Anterior cingulate cortex (tissue), 58 donors: ENCODE data around the gene SCN2B.

Experiments used
- DNase-seq, 58 donors: peaks; one replicate each; lab custom pipeline; 2025; lab: John Stamatoyannopoulos, UW

The SCN2B gene

GRCh38 chr11:118176778-118177134, 317 bp upstream of the SCN2B start:
- DNase-seq, result no peak

GRCh38 chr11:118175031-118175992, 1.1 kb downstream of the SCN2B start:
- DNase-seq, result peak in 18 of 58 donors; percentile 6 to 65 (median 26)

- DNase-seq, result no peak
Observed at GRCh38 chr11:118174006-118174567, 2.4 kb downstream of the SCN2B start.

- DNase-seq, result no peak
Observed at GRCh38 chr11:118172356-118172755, 4.1 kb downstream of the SCN2B start.

- DNase-seq, result peak in 55 of 58 donors; percentile 31 to 89 (median 70)
Observed at GRCh38 chr11:118171269-118172062, 5.0 kb downstream of the SCN2B start.

- DNase-seq, result no peak
Observed at GRCh38 chr11:118170882-118171268, 5.6 kb downstream of the SCN2B start.

GRCh38 chr11:118170231-118170630, 6.2 kb downstream of the SCN2B start:
- no peak for DNase-seq

GRCh38 chr11:118169300-118170140, 6.9 kb downstream of the SCN2B start:
- DNase-seq, result no peak

GRCh38 chr11:118168751-118169150, 7.7 kb downstream of the SCN2B start:
- no peak for DNase-seq

- no peak for DNase-seq
Observed at GRCh38 chr11:118168316-118168715, 8.1 kb downstream of the SCN2B start.

- DNase-seq, result no peak
Observed at GRCh38 chr11:118167906-118168305, 8.5 kb downstream of the SCN2B start.

GRCh38 chr11:118167253-118167652, 9.2 kb downstream of the SCN2B start:
- no peak for DNase-seq

GRCh38 chr11:118166641-118167040, 9.8 kb downstream of the SCN2B start:
- no peak for DNase-seq

GRCh38 chr11:118164885-118165284, 11.6 kb downstream of the SCN2B start:
- no peak for DNase-seq

GRCh38 chr11:118163494-118163893, 12.9 kb downstream of the SCN2B start:
- no peak for DNase-seq

- DNase-seq, result no peak
Observed at GRCh38 chr11:118162846-118163245, 13.6 kb downstream of the SCN2B start.

- DNase-seq, result no peak
Observed at GRCh38 chr11:118161786-118162185, 14.7 kb downstream of the SCN2B start.

- no peak for DNase-seq
Observed at GRCh38 chr11:118157186-118157895, 19.1 kb downstream of the SCN2B start.

- no peak for DNase-seq
Observed at GRCh38 chr11:118156531-118157185, 19.8 kb downstream of the SCN2B start.
